Measurements from ENCODE around the gene CXCL14. TPM values are rescaled to one million over a fixed set of nuclear protein-coding genes. Genes with fewer than 3 reads are reported as not detected.

CXCL14 gene
- total RNA-seq, 1 experiment from 2014 or later: not detected

GRCh38 chr5:135565725-135566421, 12.9 kb downstream of the CXCL14 start:
- no TSS peak for BruUV-seq (replicated peaks)
- Histone ChIP-seq H3K27ac (ENCODE audit: low read depth, low read length) (no peak overlapping the region), H3K9ac (ENCODE audit: low read length) (no peak overlapping the region), H3K79me2 (ENCODE audit: insufficient read depth, low read length) (no peaks in the 10 kb centered on the region), H2AFZ (ENCODE audit: low read depth, low read length, poor library complexity, severe bottlenecking) (peak overlapping the region; percentile 57), H3K36me3 (ENCODE audit: control insufficient read depth in 1 of 2, insufficient read depth in 2 of 2, low read length in 2 of 2) (no peaks in the 10 kb centered on the region), H3K4me2 (ENCODE audit: low read length) (peak overlapping the region; percentile 32), H4K20me1 (ENCODE audit: insufficient read depth) (no peaks in the 10 kb centered on the region), H3K4me3 (replicated peaks in 1 of 2; ENCODE audit: low read depth in 1 of 2, low read length in 2 of 2) (no peak overlapping the region), H3K27me3 (ENCODE audit: insufficient read depth, low read length) (no peaks in the 10 kb centered on the region), H3K9me2 (ENCODE audit: insufficient read depth) (no peaks in the 10 kb centered on the region), H3K4me1 (ENCODE audit: control insufficient read depth in 1 of 2, insufficient read depth in 2 of 2, low read length in 2 of 2) (peaks cover 0 to 13% of the 10 kb centered on the region in 2 experiments; a peak in 1 of 4 replicates), H3K9me3 (ENCODE audit: control insufficient read depth in 1 of 2, insufficient read depth in 1 of 2, low read depth in 1 of 2, low read length in 2 of 2) (no peaks in the 10 kb centered on the region)
- ChIA-PET POLR2A (interaction anchor here (1.1 to 1.8 kb wide), 2 partner anchors 12 to 264 kb away, joined by 4 to 5 read pairs; no protein-coding TSS in a partner anchor), RAD21 (ENCODE audit: low non-redundant PET in 1 of 2, low total read pairs in 2 of 2, uncharacterized antibody in 2 of 2, unreplicated experiment in 2 of 2) (interaction anchor here (0.7 to 2.1 kb wide), 12 partner anchors 12 to 265 kb away, joined by 3 to 9 read pairs (median 4); no protein-coding TSS in a partner anchor), CTCF (interaction anchor here (0.5 to 13.0 kb wide), 36 partner anchors 8 to 684 kb away, joined by 3 to 191 read pairs (median 4); no protein-coding TSS in a partner anchor)
- intact Hi-C loops (cut with micrococcal nuclease): loop anchor here (1.0 to 10.0 kb wide), 3 partner anchors 100 to 489 kb away; no protein-coding TSS in a partner anchor
- TF ChIP-seq ELF1 (IDR thresholded peaks at IDR 0.05; ENCODE audit: borderline replicate concordance, low read depth): no peak
- TF ChIP-seq POLR2A (IDR thresholded peaks at IDR 0.05; ENCODE audit: borderline replicate concordance, extremely low read depth, insufficient read depth, insufficient read length): no peak
- TF ChIP-seq SRF (IDR thresholded peaks at IDR 0.05; ENCODE audit: low read depth): no peak
- TF ChIP-seq CBX3 (IDR thresholded peaks at IDR 0.05; ENCODE audit: low read depth): peak; percentile 70
- peak; percentile 84 to 98 (median 97); a peak in 5 of 6 replicates for TF ChIP-seq CTCF (IDR thresholded peaks at IDR 0.05 in 2 of 3, conservative IDR thresholded peaks at IDR 0.05 in 1 of 3; ENCODE audit: borderline replicate concordance in 1 of 3, insufficient read depth in 1 of 3, low read depth in 2 of 3, low read length in 2 of 3)
- peak; percentile 71 for TF ChIP-seq RAD21 (IDR thresholded peaks at IDR 0.05; ENCODE audit: low read depth)
- ATAC-seq: peak; percentile 77
- DNase-seq (ENCODE audit: low read depth, low spot score): peak; percentile 50
